Smooth muscle cell of the coronary artery (primary cell): ENCODE measurements around the gene TRIB2. TPM values are rescaled to one million over a fixed set of nuclear protein-coding genes. Genes with fewer than 3 reads are reported as not detected.

Source experiments
- total RNA-seq: library from RNA; depleted of rRNA; stranded (reverse); fragments of >200 nt; gene quantifications from 2 replicates; pipeline ENCODE4 v1.2.3, GENCODE V29; 2014; ENCODE audit warnings: low replicate concordance

Gene TRIB2
- total RNA-seq = 35.1 and 58.1 TPM in 2 replicates

DNA sequence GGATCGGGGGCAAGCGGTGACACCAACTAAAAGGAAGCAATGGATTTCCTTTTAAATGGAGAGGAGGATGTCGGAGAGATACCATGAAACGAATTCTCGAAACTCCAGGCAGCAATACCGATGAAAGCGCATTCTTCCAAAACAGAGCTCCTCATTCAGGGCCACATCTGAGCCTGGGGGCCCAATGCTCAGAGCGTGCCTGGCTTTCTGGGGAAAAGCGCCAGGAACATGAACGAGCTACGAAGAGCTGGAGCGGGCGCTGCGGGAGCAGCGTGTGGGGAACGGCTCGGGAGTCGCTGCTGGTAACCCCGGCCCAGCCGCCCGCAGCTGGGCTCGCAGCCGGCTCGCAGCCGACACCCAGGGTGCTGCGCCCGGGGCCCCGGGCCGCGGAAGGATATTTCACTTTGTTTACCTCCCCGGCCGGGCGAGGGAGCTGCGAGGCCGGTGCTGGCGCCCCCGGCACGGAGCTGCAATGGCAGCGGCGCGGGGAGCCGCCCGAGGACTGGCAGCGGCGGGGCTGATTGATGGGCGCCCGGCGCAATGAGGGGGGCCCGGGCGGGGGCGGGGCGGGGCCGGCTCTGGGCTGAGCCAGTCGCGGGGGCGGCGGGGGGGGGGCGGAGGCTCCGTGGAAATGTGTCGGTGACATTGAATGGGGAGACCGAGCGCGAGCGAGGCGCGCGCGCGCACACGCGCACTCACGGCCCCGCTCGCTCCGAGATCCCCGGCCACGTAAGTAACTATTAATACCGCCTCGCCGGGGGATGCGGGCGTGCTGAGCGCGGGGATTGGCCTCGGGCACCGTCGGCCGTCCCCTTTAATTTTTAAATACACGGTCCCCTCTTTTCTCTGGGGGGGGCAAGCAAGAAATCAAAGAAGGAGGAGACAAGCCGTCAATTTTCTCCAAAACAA is at the start of gene TRIB2:
Gene TRIB2 (plus strand): TSS at position 655 of the 909 bp plus-strand sequence. CDS start 1,372 bp downstream, outside the sequence.

